Colonic mucosa (tissue), 4 donors: ENCODE results near the gene CFAP73. TPM values are rescaled to one million over a fixed set of nuclear protein-coding genes. Genes with fewer than 3 reads are reported as not detected.

Source experiments
- DNase-seq: peaks from one replicate; pipeline ENCODE4 v3.0.0-alpha.2; 2020
- H3K27ac ChIP-seq: fragments of 200-600 bp; one replicate; pipeline ENCODE4 v1.8.0; 2021
- H3K27me3 ChIP-seq: fragments of 200-600 bp; one replicate; pipeline ENCODE4 v1.8.0; 2021
- H3K36me3 ChIP-seq: fragments of 200-600 bp; one replicate; pipeline ENCODE4 v1.8.0; 2021
- H3K4me1 ChIP-seq: fragments of 200-600 bp; one replicate; pipeline ENCODE4 v1.8.0; 2021; ENCODE audit warnings: mild to moderate bottlenecking
- H3K4me3 ChIP-seq: fragments of 200-600 bp; one replicate; pipeline ENCODE4 v1.8.0; 2021
- H3K9ac ChIP-seq, 2 donors: one replicate each; pipeline ENCODE4 v1.7.0; 2013; ENCODE audit warnings: control low read depth in 2 of 2, low read depth in 2 of 2, low read length in 2 of 2
- H3K9me3 ChIP-seq: fragments of 200-600 bp; one replicate; pipeline ENCODE4 v1.8.0; 2021
- CTCF ChIP-seq: fragments of 200-600 bp; IDR thresholded peaks from one replicate; pipeline ENCODE4 v1.8.0; 2022; ENCODE audit warnings: antibody characterized with exemption, mild to moderate bottlenecking
- intact Hi-C: fragments of 100-400 bp; cut with DNase I; formaldehyde crosslinking; loops from one replicate; pipeline ENCODE4 v1.14.1; 2022
- total RNA-seq, 2 donors: library from RNA; stranded (reverse); fragmentation: NEBNext Ultra II Directional in 1 of 2; extraction: Animal tissue kit (Norgen Biotek cat#: 25700) in 1 of 2; gene quantifications; one replicate each; pipeline ENCODE4 v1.2.1, GENCODE V29; 2021
- donor health status: healthy.
- donor health status: DM: no; HTN: no; CAD: no.
- donor health status: DM: no; HTN: no; CAD: no.

The CFAP73 gene
- total RNA-seq, 2 donors from 2014 or later: 0.20 TPM; not detected in 1

GRCh38 chr12:113131556-113131955 is 18.0 kb upstream of the CFAP73 start:
- TF ChIP-seq CTCF: no peak
- H3K9me3 ChIP-seq: no peaks in the 10 kb centered on the region
- no peaks in the 10 kb centered on the region for H3K27me3 ChIP-seq
- intact Hi-C loops: no loop called here
- H3K4me1 ChIP-seq: peaks cover 5% of the 10 kb centered on the region
- no peak overlapping the region for H3K27ac ChIP-seq
- no peak for DNase-seq
- no peak overlapping the region for H3K9ac ChIP-seq
- H3K36me3 ChIP-seq: no peaks in the 10 kb centered on the region
- H3K4me3 ChIP-seq: no peak overlapping the region

GRCh38 chr12:113133036-113133435 is 16.5 kb upstream of the CFAP73 start:
- no peak overlapping the region for H3K9ac ChIP-seq

GRCh38 chr12:113133666-113134065 is 15.9 kb upstream of the CFAP73 start:
- Histone ChIP-seq H3K9me3 (no peaks in the 10 kb centered on the region), H3K4me3 (no peak overlapping the region), H3K27ac (no peak overlapping the region), H3K4me1 (peaks cover 7% of the 10 kb centered on the region), H3K9ac (no peak overlapping the region), H3K27me3 (no peaks in the 10 kb centered on the region), H3K36me3 (no peaks in the 10 kb centered on the region)
- intact Hi-C loops: no loop called here
- DNase-seq: no peak
- TF ChIP-seq CTCF: no peak

More at GRCh38 chr12:113133036-113133435, 16.5 kb upstream of the CFAP73 start:
- Histone ChIP-seq H3K4me1 (peaks cover 7% of the 10 kb centered on the region), H3K27ac (no peak overlapping the region), H3K9me3 (no peaks in the 10 kb centered on the region), H3K36me3 (no peaks in the 10 kb centered on the region), H3K27me3 (no peaks in the 10 kb centered on the region), H3K4me3 (no peak overlapping the region)
- DNase-seq: no peak
- TF ChIP-seq CTCF: no peak
- intact Hi-C loops: no loop called here

GRCh38 chr12:113134071-113134470 is 15.5 kb upstream of the CFAP73 start:
- intact Hi-C loops: no loop called here
- no peaks in the 10 kb centered on the region for H3K27me3 ChIP-seq
- no peaks in the 10 kb centered on the region for H3K36me3 ChIP-seq
- no peaks in the 10 kb centered on the region for H3K9me3 ChIP-seq
- no peak overlapping the region for H3K9ac ChIP-seq
- DNase-seq: no peak
- H3K27ac ChIP-seq: no peak overlapping the region
- no peak overlapping the region for H3K4me3 ChIP-seq
- H3K4me1 ChIP-seq: peaks cover 7% of the 10 kb centered on the region
- no peak for TF ChIP-seq CTCF

GRCh38 chr12:113134521-113134951 is 15.0 kb upstream of the CFAP73 start:
- Histone ChIP-seq H3K4me3 (peak overlapping the region; percentile 53), H3K27ac (no peak overlapping the region), H3K9me3 (no peaks in the 10 kb centered on the region), H3K27me3 (no peaks in the 10 kb centered on the region), H3K36me3 (no peaks in the 10 kb centered on the region), H3K4me1 (peaks cover 7% of the 10 kb centered on the region), H3K9ac (peak overlapping the region; percentile 69 to 78)
- no peak for TF ChIP-seq CTCF
- intact Hi-C loops: no loop called here
- no peak for DNase-seq
